Nephron progenitor cell (in vitro differentiated cells): ENCODE measurements around the gene KCNIP1.

ENCODE experiments used
- DNase-seq: peaks from one replicate; pipeline ENCODE4 v3.0.0; 2021
- H3K27ac Mint-ChIP-seq: 2 replicates; pipeline ENCODE4 v1.8.0; 2021; ENCODE audit warnings: mild to moderate bottlenecking, moderate library complexity, mixed read lengths
- H3K27me3 Mint-ChIP-seq: 2 replicates; pipeline ENCODE4 v1.8.0; 2021; ENCODE audit warnings: mild to moderate bottlenecking, low read depth, mixed read lengths; ENCODE audit not compliant: poor library complexity
- H3K36me3 Mint-ChIP-seq: 2 replicates; pipeline ENCODE4 v1.8.0; 2021; ENCODE audit warnings: low read depth, mixed read lengths
- H3K4me1 Mint-ChIP-seq: 2 replicates; pipeline ENCODE4 v1.8.0; 2021; ENCODE audit warnings: mixed read lengths
- H3K4me3 Mint-ChIP-seq: 2 replicates; pipeline ENCODE4 v1.8.0; 2021; ENCODE audit warnings: mild to moderate bottlenecking, moderate library complexity, mixed read lengths
- H3K9me3 Mint-ChIP-seq: 2 replicates; pipeline ENCODE4 v1.8.0; 2021; ENCODE audit warnings: mild to moderate bottlenecking, moderate library complexity, mixed read lengths
- CTCF ChIP-seq: fragments of 200-600 bp; sonication (generic); IDR thresholded peaks from 2 replicates; pipeline ENCODE4 v1.5.0; 2021; ENCODE audit warnings: antibody characterized with exemption

The KCNIP1 gene

GRCh38 chr5:170527991-170528390, 24.2 kb downstream of the KCNIP1 start:
- Mint-ChIP-seq H3K27me3 (peaks cover 31% of the 10 kb centered on the region), H3K27ac (peak overlapping the region; percentile 35), H3K36me3 (no peaks in the 10 kb centered on the region), H3K9me3 (no peaks in the 10 kb centered on the region), H3K4me1 (peaks cover 25% of the 10 kb centered on the region), H3K4me3 (no peak overlapping the region)
- no peak for DNase-seq
- TF ChIP-seq CTCF, result no peak

DNA sequence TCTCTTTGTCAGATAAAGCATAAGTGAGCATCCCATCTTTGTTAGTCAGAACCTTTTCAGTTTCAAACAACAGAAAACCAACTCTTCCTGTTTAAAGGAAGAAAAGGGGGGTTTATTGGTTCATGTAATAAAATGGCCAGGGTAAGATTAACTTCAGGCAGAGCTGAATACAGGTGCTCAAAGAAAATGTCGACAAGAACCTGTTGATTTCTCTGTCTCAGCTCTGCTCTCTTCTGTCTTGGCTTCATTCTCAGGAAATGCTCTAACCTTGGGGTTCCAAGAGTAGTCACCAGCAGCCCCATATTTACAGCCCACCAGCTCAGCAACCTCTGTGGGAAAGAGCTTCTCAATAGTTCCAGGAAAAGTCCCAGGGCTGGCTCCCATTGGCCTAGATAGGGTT, 25.2 kb downstream of the KCNIP1 start:
- Mint-ChIP-seq H3K36me3 (no peaks in the 10 kb centered on the region), H3K4me1 (peaks cover 27% of the 10 kb centered on the region), H3K27me3 (peaks cover 28% of the 10 kb centered on the region), H3K4me3 (no peak overlapping the region), H3K27ac (no peak overlapping the region), H3K9me3 (no peaks in the 10 kb centered on the region)
- TF ChIP-seq CTCF, result no peak
- DNase-seq, result no peak

- peaks cover 18% of the 10 kb centered on the region for H3K27me3 Mint-ChIP-seq
- H3K9me3 Mint-ChIP-seq, result no peaks in the 10 kb centered on the region
- no peak for DNase-seq
- TF ChIP-seq CTCF, result no peak
- H3K4me3 Mint-ChIP-seq, result no peak overlapping the region
- H3K36me3 Mint-ChIP-seq, result no peaks in the 10 kb centered on the region
- H3K27ac Mint-ChIP-seq, result no peak overlapping the region
- H3K4me1 Mint-ChIP-seq, result peaks cover 52% of the 10 kb centered on the region
Observed at GRCh38 chr5:170532935-170533334, 29.1 kb downstream of the KCNIP1 start.

GRCh38 chr5:170533383-170533782, 29.6 kb downstream of the KCNIP1 start:
- DNase-seq, result no peak
- Mint-ChIP-seq H3K9me3 (no peaks in the 10 kb centered on the region), H3K27me3 (peaks cover 18% of the 10 kb centered on the region), H3K4me1 (peaks cover 49% of the 10 kb centered on the region), H3K27ac (no peak overlapping the region), H3K4me3 (no peak overlapping the region), H3K36me3 (no peaks in the 10 kb centered on the region)
- no peak for TF ChIP-seq CTCF

DNA sequence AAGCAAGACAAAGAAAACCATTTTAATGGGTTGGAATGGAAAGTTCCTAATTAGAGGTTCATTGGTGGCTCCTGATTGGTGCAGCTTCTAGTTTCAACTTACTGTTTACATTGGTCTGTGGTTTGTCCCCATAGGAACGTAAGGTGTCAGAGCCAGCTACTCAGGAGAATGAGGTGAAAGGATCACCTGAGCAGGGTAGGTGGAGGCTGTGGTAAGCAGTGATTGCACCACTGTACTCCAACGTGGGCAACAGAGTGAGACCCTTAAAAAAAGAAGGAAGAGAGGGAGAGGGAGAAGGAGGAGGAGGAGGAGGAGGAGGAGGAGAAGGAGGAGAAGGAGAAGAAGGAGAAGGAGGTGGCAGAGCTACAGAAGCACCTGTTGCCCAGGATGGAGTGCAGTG, 30.4 kb downstream of the KCNIP1 start:
- Mint-ChIP-seq H3K27me3 (peaks cover 16% of the 10 kb centered on the region), H3K27ac (no peak overlapping the region)
- DNase-seq, result no peak

More for the DNA sequence above, 30.4 kb downstream of the KCNIP1 start:
- TF ChIP-seq CTCF, result no peak
- Mint-ChIP-seq H3K4me3 (no peak overlapping the region), H3K36me3 (no peaks in the 10 kb centered on the region), H3K4me1 (peaks cover 56% of the 10 kb centered on the region), H3K9me3 (no peaks in the 10 kb centered on the region)
